A549 (cell line): ENCODE measurements around the gene CD4. TPM values are rescaled to one million over a fixed set of nuclear protein-coding genes. Genes with fewer than 3 reads are reported as not detected.

Experiments used
- ATAC-seq, 2 experiments: fragments of 200-7000 bp in 1 of 2; fragments of >200 bp in 1 of 2; cut with Nextera tagmentation in 1 of 2; cut with Tn5 transposase in 1 of 2; 3 replicates each; pipeline versions ENCODE4 v1.8.0 to v1.9.1; 2018 to 2020; ENCODE audit warnings: mild to moderate bottlenecking in 1 of 2, moderate library complexity in 1 of 2
- CTCF ChIA-PET: fragments of 300-600 bp; sonication (Branson Sonifier 250); formaldehyde crosslinking; extraction: SDS; loops from one replicate; lab custom pipeline; 2021; ENCODE audit warnings: antibody characterized with exemption, inconsistent platforms; lab: Yijun Ruan, JAX
- POLR2A ChIA-PET: fragments of 350-600 bp; formaldehyde crosslinking; extraction: SDS; loops from one replicate; lab custom pipeline; 2021; ENCODE audit warnings: antibody characterized with exemption, inconsistent platforms; lab: Yijun Ruan, JAX
- DNase-seq, 2 experiments: peaks; one replicate each; pipeline versions ENCODE4 v3.0.0 to v3.0.0-alpha.2; 2011 to 2016; ENCODE audit warnings: low read depth in 1 of 2, low spot score in 1 of 2
- FAIRE-seq: peaks from 2 replicates; lab custom pipeline; 2011; peaks lifted over from hg19 to GRCh38; lab: Jason Lieb, UNC
- H3K27ac ChIP-seq, 2 experiments: fragments of >200 bp; sonication (Bioruptor Twin); formaldehyde crosslinking; 3 replicates each; pipeline ENCODE4 v1.5.1; 2016 to 2017
- H3K4me1 ChIP-seq: fragments of >200 bp; sonication (Bioruptor Twin); formaldehyde crosslinking; 3 replicates; pipeline ENCODE4 v1.6.1; 2016
- H3K4me2 ChIP-seq: fragments of >200 bp; sonication (Bioruptor Twin); formaldehyde crosslinking; 3 replicates; pipeline ENCODE4 v1.6.1; 2016
- H3K4me3 ChIP-seq: fragments of >200 bp; sonication (Bioruptor Twin); formaldehyde crosslinking; 3 replicates; pipeline ENCODE4 v1.5.1; 2016
- H3K9me3 ChIP-seq: fragments of >200 bp; sonication (Bioruptor Twin); formaldehyde crosslinking; 3 replicates; pipeline ENCODE4 v1.6.1; 2016
- BHLHE40 ChIP-seq: IDR thresholded peaks from 2 replicates; pipeline ENCODE4 v1.6.1; 2012; ENCODE audit warnings: low read depth, low read length, inconsistent platforms
- CEBPB ChIP-seq, 2 experiments: fragments of >200 bp in 1 of 2; sonication (Bioruptor Twin) in 1 of 2; formaldehyde crosslinking in 1 of 2; IDR thresholded peaks; 2 replicates each; pipeline ENCODE4 v1.6.1; 2012 to 2016
- CHD2 ChIP-seq: fragments of 150-350 bp; IDR thresholded peaks from 2 replicates; pipeline ENCODE4 v1.6.1; 2014; ENCODE audit warnings: low read length; ENCODE audit not compliant: partially characterized antibody
- CHD4 ChIP-seq: fragments of 200-600 bp; sonication (generic); IDR thresholded peaks from 2 replicates; pipeline ENCODE4 v1.6.1; 2016; ENCODE audit warnings: antibody characterized with exemption, mild to moderate bottlenecking, borderline replicate concordance
- EHMT2 ChIP-seq: fragments of 200-600 bp; sonication (generic); IDR thresholded peaks from 2 replicates; pipeline ENCODE4 v1.6.1; 2016; ENCODE audit warnings: antibody characterized with exemption, low read depth, mild to moderate bottlenecking, moderate library complexity
- EP300 ChIP-seq, 2 experiments: fragments of >200 bp; sonication (Bioruptor Twin); formaldehyde crosslinking; IDR thresholded peaks; 2 replicates in 1 of 2; 3 replicates in 1 of 2; pipeline ENCODE4 v1.6.1; 2016 to 2017
- FOSB ChIP-seq: fragments of 250-450 bp; sonication (Bioruptor Pico); IDR thresholded peaks from 2 replicates; pipeline ENCODE4 v1.5.0; 2020; ENCODE audit warnings: mild to moderate bottlenecking, moderate library complexity
- FOXS1 ChIP-seq: fragments of 250-450 bp; sonication (Bioruptor Pico); IDR thresholded peaks from 2 replicates; pipeline ENCODE4 v1.5.0; 2020; ENCODE audit warnings: mild to moderate bottlenecking, moderate library complexity
- GATA3 ChIP-seq: IDR thresholded peaks from 2 replicates; pipeline ENCODE4 v1.6.1; 2012; ENCODE audit warnings: borderline replicate concordance
- HOXA7 ChIP-seq: fragments of 250-450 bp; sonication (Bioruptor Pico); IDR thresholded peaks from 2 replicates; pipeline ENCODE4 v1.5.0; 2020; ENCODE audit warnings: mild to moderate bottlenecking, moderate library complexity
- HOXB13 ChIP-seq: fragments of 250-450 bp; sonication (Bioruptor Pico); IDR thresholded peaks from 2 replicates; pipeline ENCODE4 v1.5.0; 2020; ENCODE audit warnings: low read depth, mild to moderate bottlenecking, moderate library complexity
- JUN ChIP-seq, 2 experiments: fragments of >200 bp; sonication (Bioruptor Twin); formaldehyde crosslinking; IDR thresholded peaks; 2 replicates in 1 of 2; 3 replicates in 1 of 2; pipeline ENCODE4 v1.6.1; 2016 to 2017
- JUNB ChIP-seq: fragments of >200 bp; sonication (Bioruptor Twin); formaldehyde crosslinking; IDR thresholded peaks from 2 replicates; pipeline ENCODE4 v1.6.1; 2016
- KDM1A ChIP-seq: fragments of 200-600 bp; sonication (generic); IDR thresholded peaks from 2 replicates; pipeline ENCODE4 v1.6.1; 2016; ENCODE audit warnings: low read depth, mild to moderate bottlenecking
- KDM5A ChIP-seq: fragments of 200-600 bp; sonication (generic); IDR thresholded peaks from 2 replicates; pipeline ENCODE4 v1.6.1; 2016; ENCODE audit warnings: antibody characterized with exemption, mild to moderate bottlenecking
- NFE2L2 ChIP-seq: fragments of 150-350 bp; conservative IDR thresholded peaks from 2 replicates; pipeline ENCODE4 v1.6.1; 2014; ENCODE audit warnings: low read length
- POLR2A ChIP-seq: IDR thresholded peaks from 2 replicates; pipeline ENCODE4 v1.6.1; 2012; ENCODE audit warnings: mild to moderate bottlenecking, low read length
- RNF2 ChIP-seq: fragments of 200-600 bp; sonication (generic); IDR thresholded peaks from 2 replicates; pipeline ENCODE4 v1.6.1; 2016; ENCODE audit warnings: low read depth, mild to moderate bottlenecking, antibody characterized with exemption, moderate library complexity, borderline replicate concordance
- TFCP2L1 ChIP-seq: fragments of 250-450 bp; sonication (Bioruptor Pico); IDR thresholded peaks from 2 replicates; pipeline ENCODE4 v1.5.0; 2021; ENCODE audit warnings: mild to moderate bottlenecking
- ZC3H11A ChIP-seq: fragments of 450-650 bp; IDR thresholded peaks from 2 replicates; pipeline ENCODE4 v1.6.1; 2014; ENCODE audit warnings: antibody characterized with exemption, mild to moderate bottlenecking
- ZFP36 ChIP-seq: fragments of 450-650 bp; IDR thresholded peaks from 2 replicates; pipeline ENCODE4 v1.6.1; 2014; ENCODE audit warnings: borderline replicate concordance; ENCODE audit not compliant: partially characterized antibody
- ZSCAN20 ChIP-seq: fragments of 250-450 bp; sonication (Bioruptor Pico); IDR thresholded peaks from 2 replicates; pipeline ENCODE4 v1.8.0; 2022; ENCODE audit warnings: mild to moderate bottlenecking, moderate library complexity
- WGBS: methylation state at CpG from one replicate; pipeline ENCODE4 v1.1.6; 2017; ENCODE audit errors: missing lambda C conversion rate; 5-methylcytosine and 5-hydroxymethylcytosine counted together
- polyA plus RNA-seq, 4 experiments: library from polyadenylated mRNA; depleted of rRNA in 3 of 4; stranded (reverse); fragments of >200 nt; fragmentation: RNase III in 1 of 4; extraction: RNeasy Plus Mini Kit Qiagen cat#74134 plus additional on column Dnase treatment in 1 of 4; gene quantifications; 2 replicates in 3 of 4; 3 replicates in 1 of 4; pipeline ENCODE4 v1.2.3, GENCODE V29; 2011 to 2017
- TF ChIP-seq, protein P1 (sequence below): fragments of 200-600 bp; sonication (generic); IDR thresholded peaks from 2 replicates; pipeline ENCODE4 v1.6.1; 2016; ENCODE audit warnings: antibody characterized with exemption, mild to moderate bottlenecking, moderate library complexity
- TF ChIP-seq, protein P2 (sequence below): fragments of >200 bp; sonication (Bioruptor Twin); formaldehyde crosslinking; IDR thresholded peaks from 3 replicates; pipeline ENCODE4 v1.6.1; 2016
- TF ChIP-seq, protein P3 (sequence below): IDR thresholded peaks from 2 replicates; pipeline ENCODE4 v1.6.1; 2012
- TF ChIP-seq, protein P4 (sequence below): fragments of >200 bp; sonication (Bioruptor Twin); formaldehyde crosslinking; IDR thresholded peaks from 2 replicates; pipeline ENCODE4 v1.6.1; 2016
- TF ChIP-seq, protein P5 (sequence below): fragments of >200 bp; sonication (Bioruptor Twin); formaldehyde crosslinking; IDR thresholded peaks from 3 replicates; pipeline ENCODE4 v1.5.1; 2016

The CD4 gene
- polyA plus RNA-seq, 2 of the 4 experiments (the other 2 are of a cell fraction) = 0.03 TPM; not detected in 1

DNA sequence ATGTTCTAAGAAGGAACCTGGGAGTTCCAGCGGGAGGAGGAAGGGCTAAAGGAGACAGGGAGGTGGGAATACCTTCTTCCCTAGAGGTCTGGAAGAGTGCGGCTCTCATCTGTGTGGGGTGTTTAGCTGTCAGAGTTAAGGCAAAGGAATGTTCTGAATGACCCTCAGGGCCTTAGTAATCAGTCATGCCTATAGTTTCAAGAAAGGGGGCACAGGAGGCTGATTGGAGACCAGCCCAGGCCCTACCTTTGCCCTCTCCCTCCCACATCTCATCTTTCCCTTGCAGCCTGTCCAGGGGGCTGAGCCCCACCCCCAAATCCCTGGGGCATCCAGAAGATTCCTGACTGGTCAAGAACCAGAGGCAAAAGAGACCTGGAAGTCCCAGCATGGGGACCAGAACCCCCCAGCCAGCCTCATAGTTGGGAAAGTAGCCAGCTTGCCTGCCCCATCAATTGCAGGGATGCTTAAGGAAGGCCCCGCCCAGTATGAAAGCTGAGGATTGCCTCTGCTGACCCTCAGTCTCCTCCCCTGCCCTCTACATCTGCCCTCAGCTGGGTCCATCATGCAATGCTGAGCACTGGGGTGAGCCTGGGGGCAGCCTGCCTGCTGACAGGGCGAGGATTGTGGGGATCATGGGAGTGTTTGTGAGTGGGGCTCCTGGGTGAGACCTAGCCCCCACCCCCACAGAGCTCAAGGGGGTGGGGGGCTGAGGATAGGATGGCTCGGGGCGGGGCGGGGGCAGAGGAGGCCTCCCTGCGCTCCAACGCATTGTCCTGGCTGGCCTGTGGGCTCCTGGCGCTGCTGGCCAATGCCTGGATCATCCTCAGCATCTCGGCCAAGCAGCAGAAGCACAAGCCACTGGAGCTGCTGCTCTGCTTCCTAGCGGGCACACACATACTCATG lies 34.1 kb downstream of the CD4 start:
- DNase-seq = no peak
- TF ChIP-seq ZFP36 (no peak), JUNB (no peak), POLR2A (no peak), TFCP2L1 (CRISPR knock-in tag) (no peak), CHD2 (no peak), ZC3H11A (no peak), CHD4 (no peak), KDM5A (no peak), HOXA7 (no peak), EHMT2 (no peak), FOSB (no peak)
- TF ChIP-seq, protein P1, sequence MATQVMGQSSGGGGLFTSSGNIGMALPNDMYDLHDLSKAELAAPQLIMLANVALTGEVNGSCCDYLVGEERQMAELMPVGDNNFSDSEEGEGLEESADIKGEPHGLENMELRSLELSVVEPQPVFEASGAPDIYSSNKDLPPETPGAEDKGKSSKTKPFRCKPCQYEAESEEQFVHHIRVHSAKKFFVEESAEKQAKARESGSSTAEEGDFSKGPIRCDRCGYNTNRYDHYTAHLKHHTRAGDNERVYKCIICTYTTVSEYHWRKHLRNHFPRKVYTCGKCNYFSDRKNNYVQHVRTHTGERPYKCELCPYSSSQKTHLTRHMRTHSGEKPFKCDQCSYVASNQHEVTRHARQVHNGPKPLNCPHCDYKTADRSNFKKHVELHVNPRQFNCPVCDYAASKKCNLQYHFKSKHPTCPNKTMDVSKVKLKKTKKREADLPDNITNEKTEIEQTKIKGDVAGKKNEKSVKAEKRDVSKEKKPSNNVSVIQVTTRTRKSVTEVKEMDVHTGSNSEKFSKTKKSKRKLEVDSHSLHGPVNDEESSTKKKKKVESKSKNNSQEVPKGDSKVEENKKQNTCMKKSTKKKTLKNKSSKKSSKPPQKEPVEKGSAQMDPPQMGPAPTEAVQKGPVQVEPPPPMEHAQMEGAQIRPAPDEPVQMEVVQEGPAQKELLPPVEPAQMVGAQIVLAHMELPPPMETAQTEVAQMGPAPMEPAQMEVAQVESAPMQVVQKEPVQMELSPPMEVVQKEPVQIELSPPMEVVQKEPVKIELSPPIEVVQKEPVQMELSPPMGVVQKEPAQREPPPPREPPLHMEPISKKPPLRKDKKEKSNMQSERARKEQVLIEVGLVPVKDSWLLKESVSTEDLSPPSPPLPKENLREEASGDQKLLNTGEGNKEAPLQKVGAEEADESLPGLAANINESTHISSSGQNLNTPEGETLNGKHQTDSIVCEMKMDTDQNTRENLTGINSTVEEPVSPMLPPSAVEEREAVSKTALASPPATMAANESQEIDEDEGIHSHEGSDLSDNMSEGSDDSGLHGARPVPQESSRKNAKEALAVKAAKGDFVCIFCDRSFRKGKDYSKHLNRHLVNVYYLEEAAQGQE = no peak
- TF ChIP-seq, protein P2, sequence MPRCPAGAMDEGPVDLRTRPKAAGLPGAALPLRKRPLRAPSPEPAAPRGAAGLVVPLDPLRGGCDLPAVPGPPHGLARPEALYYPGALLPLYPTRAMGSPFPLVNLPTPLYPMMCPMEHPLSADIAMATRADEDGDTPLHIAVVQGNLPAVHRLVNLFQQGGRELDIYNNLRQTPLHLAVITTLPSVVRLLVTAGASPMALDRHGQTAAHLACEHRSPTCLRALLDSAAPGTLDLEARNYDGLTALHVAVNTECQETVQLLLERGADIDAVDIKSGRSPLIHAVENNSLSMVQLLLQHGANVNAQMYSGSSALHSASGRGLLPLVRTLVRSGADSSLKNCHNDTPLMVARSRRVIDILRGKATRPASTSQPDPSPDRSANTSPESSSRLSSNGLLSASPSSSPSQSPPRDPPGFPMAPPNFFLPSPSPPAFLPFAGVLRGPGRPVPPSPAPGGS = no peak
- TF ChIP-seq, protein P3, sequence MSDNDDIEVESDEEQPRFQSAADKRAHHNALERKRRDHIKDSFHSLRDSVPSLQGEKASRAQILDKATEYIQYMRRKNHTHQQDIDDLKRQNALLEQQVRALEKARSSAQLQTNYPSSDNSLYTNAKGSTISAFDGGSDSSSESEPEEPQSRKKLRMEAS = no peak
- TF ChIP-seq, protein P4, sequence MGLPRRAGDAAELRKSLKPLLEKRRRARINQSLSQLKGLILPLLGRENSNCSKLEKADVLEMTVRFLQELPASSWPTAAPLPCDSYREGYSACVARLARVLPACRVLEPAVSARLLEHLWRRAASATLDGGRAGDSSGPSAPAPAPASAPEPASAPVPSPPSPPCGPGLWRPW = no peak
- POLR2A ChIA-PET = interaction anchor here (1.4 kb wide), 1 partner anchor 70 kb away, joined by 4 read pairs; the partner anchor contains the start of gene MLF2
- FAIRE-seq = no peak
- no peak overlapping the region for H3K4me2 ChIP-seq
- H3K4me1 ChIP-seq = peaks cover 26% of the 10 kb centered on the region
- WGBS = 78% methylated on average over 12 of the region's 12 CpGs
- ATAC-seq = no peak
- CTCF ChIA-PET = interaction anchor here (1.3 to 29.8 kb wide), 11 partner anchors 11 to 88 kb away, joined by 3 to 306 read pairs (median 47); partner anchors contain the start of genes CD4, CDCA3, GNB3 and MLF2
- H3K4me3 ChIP-seq = no peak overlapping the region
- no peaks in the 10 kb centered on the region for H3K9me3 ChIP-seq
- H3K27ac ChIP-seq = no peak overlapping the region

DNA sequence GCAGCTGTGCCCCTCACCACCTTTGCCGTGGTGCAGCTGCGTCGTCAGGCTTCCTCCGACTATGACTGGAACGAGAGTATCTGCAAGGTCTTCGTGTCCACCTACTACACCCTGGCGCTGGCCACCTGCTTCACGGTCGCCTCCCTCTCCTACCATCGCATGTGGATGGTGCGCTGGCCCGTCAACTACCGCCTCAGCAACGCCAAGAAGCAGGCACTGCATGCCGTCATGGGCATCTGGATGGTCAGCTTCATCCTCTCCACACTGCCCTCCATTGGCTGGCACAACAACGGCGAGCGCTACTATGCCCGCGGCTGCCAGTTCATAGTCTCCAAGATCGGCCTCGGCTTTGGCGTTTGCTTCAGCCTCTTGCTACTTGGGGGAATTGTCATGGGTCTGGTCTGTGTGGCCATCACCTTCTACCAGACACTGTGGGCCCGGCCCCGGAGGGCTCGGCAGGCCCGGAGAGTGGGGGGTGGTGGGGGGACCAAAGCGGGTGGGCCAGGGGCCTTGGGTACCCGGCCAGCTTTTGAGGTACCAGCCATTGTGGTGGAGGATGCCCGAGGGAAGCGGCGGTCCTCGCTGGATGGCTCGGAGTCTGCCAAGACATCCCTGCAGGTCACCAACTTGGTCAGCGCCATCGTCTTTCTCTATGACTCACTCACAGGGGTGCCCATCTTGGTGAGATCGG lies 34.9 kb downstream of the CD4 start:
- FAIRE-seq (no peak), DNase-seq (no peak), ATAC-seq (no peak)
- POLR2A ChIA-PET = interaction anchor here (1.0 to 1.4 kb wide), 3 partner anchors 58 to 71 kb away, joined by 4 to 5 read pairs (median 4); partner anchors contain the start of genes MLF2 and PTMS
- Histone ChIP-seq H3K9me3 (no peaks in the 10 kb centered on the region), H3K4me2 (no peak overlapping the region), H3K4me3 (no peak overlapping the region), H3K27ac (no peak overlapping the region), H3K4me1 (peaks cover 26% of the 10 kb centered on the region)
- CTCF ChIA-PET = interaction anchor here (0.7 to 29.8 kb wide), 22 partner anchors 11 to 274 kb away, joined by 3 to 306 read pairs (median 10); partner anchors contain the start of genes CD4, CDCA3, GNB3 and LAG3
- 87% methylated on average over 33 of the region's 37 CpGs for WGBS
- TF ChIP-seq FOXS1 = no peak
- TF ChIP-seq, protein P2 = no peak
- TF ChIP-seq JUN (IDR thresholded peaks at IDR 0.05) = no peak
- TF ChIP-seq POLR2A = no peak; the same call in 1 of the 2 replicates
- no peak for TF ChIP-seq KDM1A
- TF ChIP-seq RNF2 = no peak
- TF ChIP-seq CEBPB (IDR thresholded peaks at IDR 0.05) = no peak
- TF ChIP-seq BHLHE40 = no peak
- no peak for TF ChIP-seq NFE2L2
- TF ChIP-seq EP300 (IDR thresholded peaks at IDR 0.05) = no peak
- no peak for TF ChIP-seq ZC3H11A
- no peak for TF ChIP-seq GATA3
- TF ChIP-seq, protein P5, sequence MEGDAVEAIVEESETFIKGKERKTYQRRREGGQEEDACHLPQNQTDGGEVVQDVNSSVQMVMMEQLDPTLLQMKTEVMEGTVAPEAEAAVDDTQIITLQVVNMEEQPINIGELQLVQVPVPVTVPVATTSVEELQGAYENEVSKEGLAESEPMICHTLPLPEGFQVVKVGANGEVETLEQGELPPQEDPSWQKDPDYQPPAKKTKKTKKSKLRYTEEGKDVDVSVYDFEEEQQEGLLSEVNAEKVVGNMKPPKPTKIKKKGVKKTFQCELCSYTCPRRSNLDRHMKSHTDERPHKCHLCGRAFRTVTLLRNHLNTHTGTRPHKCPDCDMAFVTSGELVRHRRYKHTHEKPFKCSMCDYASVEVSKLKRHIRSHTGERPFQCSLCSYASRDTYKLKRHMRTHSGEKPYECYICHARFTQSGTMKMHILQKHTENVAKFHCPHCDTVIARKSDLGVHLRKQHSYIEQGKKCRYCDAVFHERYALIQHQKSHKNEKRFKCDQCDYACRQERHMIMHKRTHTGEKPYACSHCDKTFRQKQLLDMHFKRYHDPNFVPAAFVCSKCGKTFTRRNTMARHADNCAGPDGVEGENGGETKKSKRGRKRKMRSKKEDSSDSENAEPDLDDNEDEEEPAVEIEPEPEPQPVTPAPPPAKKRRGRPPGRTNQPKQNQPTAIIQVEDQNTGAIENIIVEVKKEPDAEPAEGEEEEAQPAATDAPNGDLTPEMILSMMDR = no peak
- no peak for TF ChIP-seq HOXA7
- no peak for TF ChIP-seq CHD2
- TF ChIP-seq JUNB = no peak
- TF ChIP-seq HOXB13 (CRISPR knock-in tag) = no peak
- TF ChIP-seq ZSCAN20 = no peak
